Activated effector memory CD4-positive, alpha-beta T cell treated with anti-CD3 and anti-CD28 coated beads, Interleukin-2, amount 50 U/mL, for 16 hours (primary cell): ENCODE measurements around the gene LCE1E.

ENCODE experiments used
- DNase-seq: peaks from one replicate; pipeline ENCODE4 v3.0.0-alpha.2; 2020

LCE1E gene

DNA sequence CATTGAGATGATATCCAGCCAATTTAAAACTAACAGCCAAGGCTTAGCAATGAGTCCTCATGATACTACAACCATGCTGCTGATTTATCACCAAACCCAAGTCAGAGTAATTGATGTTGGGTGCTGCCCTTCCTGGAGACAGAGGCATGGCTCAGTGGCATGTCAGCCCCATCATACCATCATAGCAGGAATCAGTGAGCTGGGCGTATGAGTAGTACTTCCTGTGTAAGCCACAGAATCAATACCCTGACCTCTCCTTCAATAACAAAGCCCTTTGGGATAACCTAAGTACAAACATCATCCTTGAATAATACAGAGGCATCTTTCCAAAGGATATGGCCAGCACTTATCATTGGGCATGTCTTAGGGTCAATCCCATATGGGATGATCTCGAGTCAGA, 3.0 kb upstream of the LCE1E start:
- DNase-seq, result no peak

DNA sequence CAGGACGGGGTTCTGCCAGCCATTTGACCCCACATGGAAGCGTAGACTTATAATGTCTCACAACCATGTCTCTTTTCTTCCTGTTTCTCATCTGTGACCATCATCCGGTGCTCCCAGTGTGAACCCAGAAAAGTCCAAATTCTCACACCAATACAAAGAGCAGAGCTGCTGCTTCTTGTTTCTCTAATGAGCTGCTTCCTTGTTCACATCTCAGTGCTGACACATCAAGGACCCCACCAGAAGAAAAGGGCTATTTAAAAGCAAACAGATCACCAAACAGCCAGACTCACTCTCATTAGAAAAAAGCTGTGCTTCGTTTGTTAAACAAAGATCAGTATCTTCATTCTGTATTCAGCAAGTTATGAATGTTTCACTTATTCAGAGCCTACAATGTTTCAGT, 9.6 kb downstream of the LCE1E start:
- DNase-seq, result no peak

GRCh38 chr1:152796421-152796820, 10.4 kb downstream of the LCE1E start, which contains the start of gene LCE1D:
Gene LCE1D, plus strand, starts transcription at chr1:152796721. Its CDS starts 1,074 bp downstream, at chr1:152797795.
- DNase-seq, result no peak

DNA sequence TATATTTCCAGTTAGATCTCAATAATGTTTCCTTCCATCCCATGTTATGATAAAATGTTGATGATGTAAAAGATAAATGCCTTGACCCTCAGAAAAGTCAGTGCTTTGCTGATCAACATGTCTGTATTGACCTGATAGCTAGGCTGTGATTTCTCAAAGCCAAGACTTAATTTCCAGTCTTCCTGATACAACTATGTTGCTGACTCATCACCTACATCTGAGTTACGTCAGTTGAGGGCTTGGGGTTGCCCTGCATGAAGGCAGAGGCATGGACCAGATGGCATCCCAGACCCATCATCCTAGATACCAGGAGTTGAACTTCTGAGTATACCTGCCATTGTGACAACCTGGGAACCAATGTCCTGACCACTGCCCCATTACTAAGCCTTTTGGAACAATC, 15.3 kb downstream of the LCE1E start:
- no peak for DNase-seq

DNA sequence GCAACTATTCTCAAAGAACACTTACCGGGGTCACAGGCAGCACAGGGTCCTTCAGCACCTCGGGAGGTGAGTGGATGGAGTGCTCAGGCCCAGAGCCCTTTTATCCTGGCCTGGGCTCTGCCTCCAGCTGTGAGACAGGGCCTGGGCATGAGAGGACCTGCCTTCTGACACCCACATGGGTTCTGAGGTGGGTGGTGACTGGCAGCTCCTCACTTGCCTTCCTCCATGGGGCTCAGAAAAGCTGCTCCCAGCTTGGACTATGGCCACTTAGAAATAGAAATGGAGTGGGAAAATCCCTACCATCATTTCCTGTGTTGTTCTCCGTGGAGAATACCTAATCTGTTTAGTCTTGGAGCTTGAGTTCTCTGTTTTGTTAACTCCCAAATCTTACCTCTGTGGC, 20.5 kb downstream of the LCE1E start, which contains the start of gene LCE1C:
LCE1C (minus strand) TSS at position 76 of the 400 bp plus-strand sequence. CDS start 1,173 bp downstream, outside the sequence.
- DNase-seq, result no peak

DNA sequence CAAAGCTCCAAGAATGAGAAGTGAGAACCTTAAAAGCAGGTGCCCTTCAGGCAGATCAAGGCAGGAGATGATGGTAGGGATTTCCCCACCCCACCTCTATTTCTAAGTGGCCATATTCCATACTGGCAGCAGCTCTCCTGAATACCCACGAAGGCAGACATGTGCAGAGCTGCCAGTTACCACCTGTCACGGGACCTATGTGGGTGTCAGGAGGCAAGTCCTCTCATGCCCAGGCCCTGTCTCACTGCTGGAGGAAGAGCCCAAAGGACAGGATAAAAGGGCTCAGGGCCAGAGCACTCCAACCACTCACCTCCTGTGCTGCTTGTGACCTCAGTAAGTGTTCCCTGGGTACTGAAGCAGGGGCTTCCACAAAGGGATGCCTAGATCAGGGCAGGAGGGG, 25.0 kb downstream of the LCE1E start:
- no peak for DNase-seq

DNA sequence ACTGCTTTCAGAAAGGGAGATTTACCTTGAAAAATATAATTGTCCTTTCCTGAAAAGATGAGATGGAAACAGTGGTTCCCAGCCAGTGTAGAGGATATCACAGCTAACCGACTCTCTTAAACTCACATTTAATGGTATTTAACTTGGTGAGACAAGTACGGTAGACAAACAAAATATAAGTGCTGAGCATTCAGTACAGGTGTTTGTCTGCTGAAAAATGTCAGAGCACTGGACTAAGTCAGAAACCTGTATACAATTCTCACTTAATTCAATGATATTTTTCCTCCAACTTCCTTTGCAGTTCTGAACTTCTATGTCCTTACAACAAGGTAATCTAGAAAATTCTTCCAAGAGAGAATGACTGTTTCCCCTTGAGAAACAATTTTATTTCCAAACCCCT, 25.6 kb downstream of the LCE1E start, which contains the start of gene LCE1B:
LCE1B (plus strand) TSS at position 301 of the 400 bp plus-strand sequence. CDS start 476 bp downstream, outside the sequence.
- no peak for DNase-seq

DNA sequence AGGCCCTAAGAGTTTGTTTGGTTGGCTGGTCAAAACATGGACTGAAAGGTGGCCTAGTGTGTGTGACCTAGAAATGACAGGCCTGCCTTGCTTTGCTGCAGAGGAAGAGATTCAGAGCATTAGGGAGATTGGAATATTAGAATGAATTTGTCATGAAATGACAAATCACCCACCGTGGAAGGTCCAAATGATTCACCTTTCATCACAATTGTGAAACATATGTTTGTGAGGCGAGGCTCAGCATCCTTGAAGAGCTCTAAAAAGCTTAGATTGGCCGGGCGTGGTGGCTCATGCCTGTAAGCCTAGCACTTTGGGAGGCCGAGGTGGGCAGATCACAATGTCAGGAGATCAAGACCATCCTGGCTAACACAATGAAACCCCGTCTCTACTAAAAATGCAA, 31.3 kb downstream of the LCE1E start:
- no peak for DNase-seq

DNA sequence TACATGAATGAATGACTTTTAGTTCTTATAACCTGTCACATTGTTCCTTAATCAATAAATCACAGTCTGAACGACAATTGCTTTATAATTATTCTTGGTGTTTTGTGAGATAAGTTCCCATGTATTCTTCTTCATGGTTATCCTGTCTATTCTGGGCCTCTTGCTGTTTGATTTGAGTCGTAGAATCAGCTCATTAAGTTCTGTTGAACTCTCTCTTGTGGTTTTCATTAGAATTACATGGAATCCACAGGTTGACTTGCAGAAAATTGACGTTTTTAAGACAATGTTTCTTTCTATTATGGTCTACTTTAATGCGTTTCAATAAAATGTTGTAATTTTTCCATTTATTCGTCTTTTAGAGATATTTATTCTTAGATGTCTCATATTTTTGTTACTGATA, 37.2 kb downstream of the LCE1E start:
- no peak for DNase-seq

- DNase-seq, result no peak
These were observed 38.9 kb downstream of the LCE1E start for GRCh38 chr1:152824964-152825363.

- no peak for DNase-seq
These were observed 41.1 kb downstream of the LCE1E start, which contains the start of gene LCE1A for GRCh38 chr1:152827173-152827572. Gene LCE1A, plus strand, starts transcription at chr1:152827473. Its CDS starts 0 bp downstream, at chr1:152827473.

DNA sequence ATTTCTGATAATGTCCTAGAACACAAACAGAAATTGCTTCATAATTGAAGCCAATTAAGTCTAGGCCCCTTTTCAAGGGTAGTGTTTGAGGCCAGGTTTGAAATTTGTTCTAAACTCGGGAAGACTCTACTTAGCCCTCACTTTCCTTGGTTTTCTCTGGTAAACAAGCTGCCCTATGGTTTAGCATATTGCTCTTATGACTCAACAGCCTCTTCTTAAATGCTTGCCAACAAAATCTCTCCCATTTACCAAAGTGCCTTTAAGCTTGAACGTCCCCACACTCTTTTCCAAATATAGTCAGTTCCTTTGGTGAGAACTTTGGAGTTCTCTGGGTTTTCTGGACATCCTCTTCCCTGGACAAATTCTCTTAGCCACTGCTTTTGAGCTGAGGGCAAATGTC, 50.8 kb downstream of the LCE1E start:
- no peak for DNase-seq
